GM12873 (cell line): ENCODE data around the gene EFHC2.

Experiments
- TF ChIP-seq, protein P1 (sequence below): IDR thresholded peaks from 2 replicates; pipeline ENCODE4 v1.5.1; 2012; ENCODE audit warnings: low read depth, mild to moderate bottlenecking, moderate library complexity, low read length, control low read depth; ENCODE audit not compliant: insufficient read depth; ENCODE audit errors: missing control alignments

Gene EFHC2

DNA sequence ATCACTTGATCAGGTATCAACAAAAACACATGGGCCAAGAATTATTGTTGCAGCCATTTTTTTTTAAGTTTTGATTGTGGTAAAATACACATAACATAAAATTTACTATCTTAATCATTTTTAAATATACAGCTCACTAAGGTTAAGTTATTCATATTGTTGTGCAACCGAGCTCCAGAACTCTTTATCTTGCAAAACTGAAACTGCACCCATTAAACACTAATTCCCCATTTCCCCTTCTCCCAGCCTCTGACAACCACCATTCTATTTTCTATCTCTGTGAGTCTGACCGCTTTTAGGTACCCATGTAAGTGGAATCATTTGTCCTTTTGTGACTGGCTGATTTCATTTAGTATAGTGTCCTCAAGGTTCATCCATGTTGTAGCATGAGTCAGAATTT, 244.1 kb downstream of the EFHC2 start:
- TF ChIP-seq, protein P1, sequence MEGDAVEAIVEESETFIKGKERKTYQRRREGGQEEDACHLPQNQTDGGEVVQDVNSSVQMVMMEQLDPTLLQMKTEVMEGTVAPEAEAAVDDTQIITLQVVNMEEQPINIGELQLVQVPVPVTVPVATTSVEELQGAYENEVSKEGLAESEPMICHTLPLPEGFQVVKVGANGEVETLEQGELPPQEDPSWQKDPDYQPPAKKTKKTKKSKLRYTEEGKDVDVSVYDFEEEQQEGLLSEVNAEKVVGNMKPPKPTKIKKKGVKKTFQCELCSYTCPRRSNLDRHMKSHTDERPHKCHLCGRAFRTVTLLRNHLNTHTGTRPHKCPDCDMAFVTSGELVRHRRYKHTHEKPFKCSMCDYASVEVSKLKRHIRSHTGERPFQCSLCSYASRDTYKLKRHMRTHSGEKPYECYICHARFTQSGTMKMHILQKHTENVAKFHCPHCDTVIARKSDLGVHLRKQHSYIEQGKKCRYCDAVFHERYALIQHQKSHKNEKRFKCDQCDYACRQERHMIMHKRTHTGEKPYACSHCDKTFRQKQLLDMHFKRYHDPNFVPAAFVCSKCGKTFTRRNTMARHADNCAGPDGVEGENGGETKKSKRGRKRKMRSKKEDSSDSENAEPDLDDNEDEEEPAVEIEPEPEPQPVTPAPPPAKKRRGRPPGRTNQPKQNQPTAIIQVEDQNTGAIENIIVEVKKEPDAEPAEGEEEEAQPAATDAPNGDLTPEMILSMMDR, result no peak
